GM10266 (cell line): ENCODE measurements around the gene ZNF208.
"Not testable (repeated sequence)": the region's sequence is repeated elsewhere in the genome, so short reads cannot be mapped to it uniquely, and the experiment has no call there.

Experiments
- DNase-seq: peaks from one replicate; pipeline ENCODE4 v3.0.0; 2012; ENCODE audit errors: extremely low spot score
- TF ChIP-seq, protein P1 (sequence below): IDR thresholded peaks from 2 replicates; pipeline ENCODE4 v1.5.1; 2012; ENCODE audit warnings: mild to moderate bottlenecking, low read depth; ENCODE audit not compliant: control insufficient read depth, insufficient read depth; ENCODE audit errors: missing control alignments

ZNF208 gene

DNA sequence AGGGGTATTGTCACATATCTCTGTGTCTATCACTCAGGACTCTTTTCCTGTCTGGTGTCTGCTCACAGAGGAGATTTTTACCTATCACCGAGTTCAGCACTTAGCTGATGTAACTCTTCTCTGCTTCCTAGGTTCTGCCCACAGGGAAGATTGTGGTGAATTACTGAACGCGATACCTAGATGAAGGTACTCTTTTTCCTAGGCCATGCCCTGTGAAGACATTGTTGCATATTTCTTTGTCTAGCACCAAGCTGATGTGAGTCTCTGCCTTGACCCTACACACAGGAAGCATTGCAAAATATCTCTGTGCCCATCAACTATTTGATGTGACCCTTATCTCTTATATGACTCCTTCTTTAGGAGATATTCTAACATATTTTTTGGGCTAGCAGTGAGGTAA, 102.7 kb downstream of the ZNF208 start:
- no peak for DNase-seq
- TF ChIP-seq, protein P1, sequence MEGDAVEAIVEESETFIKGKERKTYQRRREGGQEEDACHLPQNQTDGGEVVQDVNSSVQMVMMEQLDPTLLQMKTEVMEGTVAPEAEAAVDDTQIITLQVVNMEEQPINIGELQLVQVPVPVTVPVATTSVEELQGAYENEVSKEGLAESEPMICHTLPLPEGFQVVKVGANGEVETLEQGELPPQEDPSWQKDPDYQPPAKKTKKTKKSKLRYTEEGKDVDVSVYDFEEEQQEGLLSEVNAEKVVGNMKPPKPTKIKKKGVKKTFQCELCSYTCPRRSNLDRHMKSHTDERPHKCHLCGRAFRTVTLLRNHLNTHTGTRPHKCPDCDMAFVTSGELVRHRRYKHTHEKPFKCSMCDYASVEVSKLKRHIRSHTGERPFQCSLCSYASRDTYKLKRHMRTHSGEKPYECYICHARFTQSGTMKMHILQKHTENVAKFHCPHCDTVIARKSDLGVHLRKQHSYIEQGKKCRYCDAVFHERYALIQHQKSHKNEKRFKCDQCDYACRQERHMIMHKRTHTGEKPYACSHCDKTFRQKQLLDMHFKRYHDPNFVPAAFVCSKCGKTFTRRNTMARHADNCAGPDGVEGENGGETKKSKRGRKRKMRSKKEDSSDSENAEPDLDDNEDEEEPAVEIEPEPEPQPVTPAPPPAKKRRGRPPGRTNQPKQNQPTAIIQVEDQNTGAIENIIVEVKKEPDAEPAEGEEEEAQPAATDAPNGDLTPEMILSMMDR: no peak

DNA sequence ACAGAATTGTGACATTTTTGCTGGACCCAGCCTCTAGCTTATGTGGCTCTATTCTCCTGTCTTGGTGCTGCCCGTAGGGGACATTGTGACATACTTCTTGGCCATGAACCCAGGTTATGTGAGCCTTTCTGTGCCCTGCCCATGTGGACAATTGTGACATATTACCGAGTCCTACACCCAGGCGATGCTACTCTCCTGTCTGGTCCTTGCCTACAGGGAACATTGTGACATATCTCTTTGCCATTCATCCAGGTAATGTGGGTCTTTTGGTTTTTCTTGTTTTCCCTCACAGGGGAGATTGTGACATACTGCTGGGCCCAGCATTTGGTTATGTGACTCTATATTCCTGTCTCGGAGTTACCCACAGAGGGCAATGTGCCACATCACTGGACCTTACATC, 103.2 kb downstream of the ZNF208 start:
- no peak for DNase-seq
- TF ChIP-seq, protein P1: no peak

DNA sequence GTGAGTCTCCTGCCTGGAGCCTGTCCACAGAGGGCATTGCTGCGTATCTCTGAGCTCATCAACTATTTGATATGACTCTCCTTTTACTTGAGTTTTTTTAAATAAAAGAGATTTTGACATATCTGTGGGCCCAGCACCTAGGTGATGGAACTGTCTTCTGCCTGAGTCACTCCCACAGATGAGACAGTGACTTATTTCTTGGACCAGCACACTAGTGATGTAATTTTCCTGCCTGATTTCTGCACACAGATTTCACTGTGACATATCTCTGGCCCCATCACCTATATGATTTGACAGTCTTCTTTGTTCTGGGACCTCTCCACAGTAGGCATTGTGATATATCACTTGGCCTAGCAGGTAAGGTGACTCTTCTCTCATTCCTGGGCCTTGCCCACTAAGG, 108.2 kb downstream of the ZNF208 start:
- DNase-seq: no peak
- TF ChIP-seq, protein P1: no peak

DNA sequence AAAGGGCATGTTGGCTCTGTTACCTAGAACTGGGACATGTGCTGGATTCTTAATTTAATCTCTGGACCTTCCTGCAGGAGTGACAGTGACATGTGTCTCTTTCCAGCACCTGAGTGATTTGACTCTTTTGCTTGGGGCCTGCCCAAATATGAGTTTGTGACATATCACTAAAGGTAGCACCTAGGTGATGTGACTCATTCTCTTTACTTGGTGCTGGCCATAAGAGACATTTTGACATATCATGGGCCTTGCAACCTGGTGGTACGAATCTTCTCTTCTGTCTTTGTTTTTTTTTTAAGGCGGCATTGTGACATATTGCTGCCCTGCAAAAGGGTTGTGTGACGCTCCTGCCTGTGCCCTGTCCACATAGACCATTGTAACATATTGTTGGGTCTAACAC, 108.9 kb downstream of the ZNF208 start:
- no peak for DNase-seq
- TF ChIP-seq, protein P1: no peak

DNA sequence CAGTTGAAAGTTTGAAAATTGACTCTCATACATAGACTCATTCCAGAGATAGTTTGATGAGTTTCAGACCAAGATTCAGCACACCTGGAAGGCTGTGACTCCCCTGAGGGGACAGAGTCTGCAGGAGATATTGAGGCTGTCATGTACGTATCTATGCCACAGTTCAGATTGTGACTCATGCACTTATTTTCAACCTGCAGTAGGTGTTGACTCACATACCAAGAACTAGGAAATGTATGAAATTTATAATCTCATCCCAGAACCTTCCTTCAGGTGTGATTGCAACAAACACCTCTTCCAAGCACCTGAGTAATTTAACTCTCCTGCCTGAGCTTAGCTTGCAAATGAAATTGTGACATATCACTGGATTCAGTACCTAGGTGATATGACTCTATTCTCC, 110.3 kb downstream of the ZNF208 start:
- TF ChIP-seq, protein P1: no peak
- DNase-seq: no peak

DNA sequence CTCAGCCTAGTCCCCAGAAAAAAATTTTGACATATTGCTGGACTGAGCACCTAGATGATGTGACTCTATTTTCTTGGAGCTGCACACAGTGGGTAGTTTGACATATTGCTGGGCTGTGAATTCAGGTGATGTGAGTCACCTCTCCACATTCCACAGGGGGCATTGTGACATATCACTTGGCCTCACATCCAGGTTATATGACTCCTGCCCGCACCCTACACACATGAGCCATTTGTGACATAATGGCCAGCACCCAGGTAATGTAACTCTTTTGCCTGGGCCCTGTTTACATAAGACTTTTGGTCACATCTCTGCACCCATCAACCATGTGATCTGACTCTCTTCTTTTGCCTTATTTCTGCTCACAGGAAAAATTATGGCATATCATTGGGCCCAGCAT, 119.7 kb downstream of the ZNF208 start:
- TF ChIP-seq, protein P1: no peak
- DNase-seq: no peak

DNA sequence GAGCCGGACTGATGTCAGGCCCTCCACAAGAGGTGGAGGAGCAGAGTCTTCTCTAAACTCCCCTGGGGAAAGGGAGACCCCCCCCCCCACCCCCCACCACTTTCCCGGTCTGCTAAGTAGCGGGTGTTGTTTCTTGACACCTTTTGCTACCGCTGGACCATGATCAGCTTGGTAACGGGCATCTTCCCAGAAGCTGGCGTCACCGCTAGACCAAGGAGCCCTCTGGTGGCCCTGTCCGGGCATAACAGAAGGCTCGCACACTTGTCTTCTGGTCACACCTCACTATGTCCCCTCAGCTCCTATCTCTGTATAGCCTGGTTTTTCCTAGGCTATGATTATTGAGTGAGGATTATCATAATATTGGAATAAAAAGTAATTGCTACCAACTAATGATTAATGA, 120.7 kb downstream of the ZNF208 start:
- not testable (repeated sequence) for DNase-seq

DNA sequence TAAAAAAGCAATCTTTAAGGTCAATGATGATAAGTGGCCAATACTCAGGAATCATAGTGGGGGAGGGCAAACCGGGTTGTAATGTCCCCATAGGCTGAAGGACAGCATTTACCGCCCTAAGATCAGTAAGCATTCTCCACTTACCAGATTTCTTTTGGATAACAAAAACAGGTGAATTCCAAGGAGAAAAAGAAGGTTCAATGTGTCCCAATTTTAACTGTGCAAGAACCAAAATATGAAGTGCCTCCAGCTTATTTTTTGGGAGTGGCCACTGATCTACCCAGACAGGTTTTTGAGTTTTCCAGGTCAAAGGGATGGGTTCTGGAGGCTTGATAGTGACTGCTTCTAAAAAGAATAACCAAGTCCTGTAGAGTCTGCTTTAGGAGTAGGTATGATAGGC, 125.2 kb downstream of the ZNF208 start:
- DNase-seq: not testable (repeated sequence)

DNA sequence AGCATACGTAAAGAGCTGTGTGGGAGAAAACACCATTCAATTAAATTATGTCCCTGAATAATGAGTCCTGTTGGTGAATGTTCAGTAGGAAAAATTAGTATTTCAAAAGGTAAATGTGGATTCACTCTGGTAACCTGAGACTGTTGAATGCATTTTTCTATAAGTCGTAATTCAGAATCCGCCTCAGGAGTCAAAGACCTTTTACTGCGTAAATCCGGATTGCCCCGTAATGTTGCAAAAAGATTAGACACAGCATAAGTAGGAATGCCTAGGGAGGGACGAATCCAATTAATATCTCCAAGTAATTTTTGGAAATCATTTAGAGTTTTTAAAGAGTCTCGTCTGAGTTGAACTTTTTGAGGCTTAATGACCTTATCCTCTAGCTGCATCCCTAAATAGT, 126.0 kb downstream of the ZNF208 start:
- not testable (repeated sequence) for DNase-seq
